ENCODE measurements around the gene PIGS.
"Not testable (repeated sequence)": the region's sequence is repeated elsewhere in the genome, so short reads cannot be mapped to it uniquely, and the experiment has no call there.

PIGS gene

DNA sequence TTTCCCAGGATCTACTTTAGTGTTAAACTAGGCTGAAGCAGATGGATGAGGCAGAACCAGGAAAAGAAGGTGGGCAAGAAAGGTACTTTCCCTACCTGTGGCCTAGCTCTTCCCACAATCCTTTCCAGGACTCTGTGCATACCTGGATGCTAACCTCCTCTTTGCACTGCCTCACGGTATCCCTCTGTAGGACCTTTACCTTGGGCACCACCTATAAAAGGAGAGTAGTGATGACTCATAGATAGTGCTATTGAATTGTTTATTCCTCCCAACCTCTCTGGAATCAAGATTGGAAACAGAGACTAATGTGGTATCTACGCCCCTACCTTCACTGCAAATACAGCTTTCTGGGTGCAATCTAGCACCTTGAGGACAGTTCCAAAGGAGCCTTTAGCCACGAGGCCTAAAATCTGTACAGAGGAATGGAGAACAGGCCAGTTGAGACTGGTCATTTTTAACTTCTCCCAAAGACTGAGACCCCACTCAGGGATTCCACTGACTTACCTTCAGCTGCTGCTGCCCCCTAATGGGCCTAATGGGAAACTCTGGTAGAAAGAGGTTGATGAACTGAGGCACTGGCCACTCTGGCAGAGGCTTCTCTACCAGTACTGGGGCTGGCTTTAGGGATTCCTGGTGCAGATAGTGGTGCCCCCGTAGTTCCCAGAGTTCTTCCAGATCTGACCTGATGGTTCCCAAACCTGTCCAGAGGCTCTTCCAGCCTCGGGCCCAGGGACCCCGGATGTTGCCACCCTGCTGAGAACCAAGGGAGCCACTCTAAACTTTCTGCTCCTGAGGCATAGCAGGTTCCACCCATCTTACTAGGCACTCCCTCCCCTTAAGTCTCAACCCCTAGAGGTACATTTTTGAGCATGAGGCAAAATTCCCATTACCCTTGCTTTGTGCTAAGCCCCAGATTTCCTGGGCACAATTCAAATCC, 41.9 kb upstream of the PIGS start:
- no peaks in the 10 kb centered on the region for H3K9me3 ChIP-seq (ENCODE audit: control extremely low read depth in 1 of 5, control insufficient read depth in 4 of 5, insufficient read depth in 2 of 5, low read depth in 1 of 5, low read length in 4 of 5)
- H3K4me1 ChIP-seq (ENCODE audit: control extremely low read depth in 1 of 4, control insufficient read depth in 4 of 4, insufficient read depth in 4 of 4, low read length in 3 of 4), result peaks cover 11 to 30% (median 26%) of the 10 kb centered on the region in 4 experiments
- WGBS (ENCODE audit: insufficient coverage), result 93% methylated on average over 3 of the region's 6 CpGs
- DNase-seq, result peak; percentile 15 to 48 (median 31)
- POLR2A ChIA-PET, result interaction anchor here (1.0 kb wide), 1 partner anchor 14 kb away, joined by 4 read pairs; no protein-coding TSS in a partner anchor
- peaks cover 24 to 84% (median 50%) of the 10 kb centered on the region in 4 experiments for H3K36me3 ChIP-seq (ENCODE audit: control insufficient read depth in 4 of 4, insufficient read depth in 4 of 4, low read length in 3 of 4)
- H3K27me3 ChIP-seq (replicated peaks in 2 of 5; ENCODE audit: control insufficient read depth in 4 of 5, insufficient read depth in 5 of 5, low read length in 4 of 5), result no peaks in the 10 kb centered on the region
- H3K27ac ChIP-seq (ENCODE audit: insufficient read depth in 1 of 2, low read depth in 1 of 2, low read length in 2 of 2, poor library complexity in 1 of 2, severe bottlenecking in 2 of 2), result no peak overlapping the region
- H3K4me3 ChIP-seq (ENCODE audit: control insufficient read depth in 1 of 7, extremely low read depth in 1 of 7, insufficient read depth in 4 of 7, low read depth in 2 of 7, low read length in 6 of 7), result peak overlapping the region in 1 of 7 experiments; percentile 31
- CTCF ChIA-PET, result interaction anchor here (1.0 to 4.1 kb wide), 13 partner anchors 8 to 117 kb away, joined by 3 to 32 read pairs (median 5); no protein-coding TSS in a partner anchor

DNA sequence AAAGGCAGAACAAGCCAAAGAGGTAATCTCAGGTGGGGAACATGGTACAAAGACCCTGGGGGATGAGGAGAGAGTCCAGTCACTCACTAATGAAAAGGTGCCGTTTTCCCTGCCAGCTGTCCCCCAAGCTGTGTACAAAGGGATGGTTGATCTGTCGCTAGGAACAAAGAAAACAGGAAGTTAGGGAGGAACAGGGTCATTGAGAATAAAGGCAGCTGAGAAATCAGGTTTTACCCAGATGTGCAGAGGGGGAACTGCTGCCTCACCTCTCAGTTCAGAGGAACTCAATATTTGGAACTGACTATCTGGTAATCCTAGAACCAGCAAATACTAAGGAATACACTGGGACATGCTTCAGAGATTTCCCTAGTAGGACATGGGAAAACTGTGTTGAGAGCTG, 41.2 kb upstream of the PIGS start:
- no peak overlapping the region for H3K27ac ChIP-seq (ENCODE audit: insufficient read depth in 1 of 2, low read depth in 1 of 2, low read length in 2 of 2, poor library complexity in 1 of 2, severe bottlenecking in 2 of 2)
- CTCF ChIA-PET, result interaction anchor here (1.0 to 4.1 kb wide), 12 partner anchors 9 to 117 kb away, joined by 3 to 32 read pairs (median 5); no protein-coding TSS in a partner anchor
- 17% methylated on average over 1 of the region's 2 CpGs for WGBS (ENCODE audit: insufficient coverage)
- POLR2A ChIA-PET, result interaction anchor here (1.0 kb wide), 1 partner anchor 13 kb away, joined by 4 read pairs; no protein-coding TSS in a partner anchor
- no peaks in the 10 kb centered on the region for H3K9me3 ChIP-seq (ENCODE audit: control extremely low read depth in 1 of 5, control insufficient read depth in 4 of 5, insufficient read depth in 2 of 5, low read depth in 1 of 5, low read length in 4 of 5)
- H3K36me3 ChIP-seq (ENCODE audit: control insufficient read depth in 4 of 4, insufficient read depth in 4 of 4, low read length in 3 of 4), result peaks cover 23 to 88% (median 48%) of the 10 kb centered on the region in 4 experiments
- H3K27me3 ChIP-seq (replicated peaks in 2 of 5; ENCODE audit: control insufficient read depth in 4 of 5, insufficient read depth in 5 of 5, low read length in 4 of 5), result no peaks in the 10 kb centered on the region
- H3K4me1 ChIP-seq (ENCODE audit: control extremely low read depth in 1 of 4, control insufficient read depth in 4 of 4, insufficient read depth in 4 of 4, low read length in 3 of 4), result peaks cover 11 to 30% (median 26%) of the 10 kb centered on the region in 4 experiments
- DNase-seq, result peak in 2 of 3 donors; percentile 31 to 34
- no peak overlapping the region for H3K4me3 ChIP-seq (ENCODE audit: control insufficient read depth in 1 of 7, extremely low read depth in 1 of 7, insufficient read depth in 4 of 7, low read depth in 2 of 7, low read length in 6 of 7)

DNA sequence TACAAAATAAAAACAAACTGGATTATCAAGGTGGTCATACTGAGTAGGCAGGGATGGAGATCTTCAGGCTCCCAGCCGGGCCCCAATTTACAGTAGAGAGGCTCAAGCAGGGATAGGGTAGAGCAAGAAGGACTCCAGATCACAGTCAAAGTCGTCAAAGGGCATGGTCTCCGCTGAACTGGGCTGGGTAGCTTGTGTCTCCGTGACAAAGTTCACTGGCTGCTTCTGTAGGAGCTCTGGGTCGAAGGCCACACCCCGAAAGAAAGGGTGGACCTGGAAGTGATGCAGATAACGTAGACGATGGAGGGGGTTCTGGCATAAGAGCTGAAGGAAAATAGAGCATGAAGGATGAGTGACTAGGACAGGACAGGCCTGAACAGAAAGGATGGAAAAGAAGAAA, 39.1 kb upstream of the PIGS start:
- Histone ChIP-seq H3K27ac (ENCODE audit: insufficient read depth in 1 of 2, low read depth in 1 of 2, low read length in 2 of 2, poor library complexity in 1 of 2, severe bottlenecking in 2 of 2) (no peak overlapping the region), H3K4me3 (ENCODE audit: control insufficient read depth in 1 of 7, extremely low read depth in 1 of 7, insufficient read depth in 4 of 7, low read depth in 2 of 7, low read length in 6 of 7) (no peak overlapping the region), H3K4me1 (ENCODE audit: control extremely low read depth in 1 of 4, control insufficient read depth in 4 of 4, insufficient read depth in 4 of 4, low read length in 3 of 4) (peaks cover 11 to 30% (median 26%) of the 10 kb centered on the region in 4 experiments), H3K27me3 (replicated peaks in 2 of 5; ENCODE audit: control insufficient read depth in 4 of 5, insufficient read depth in 5 of 5, low read length in 4 of 5) (no peaks in the 10 kb centered on the region), H3K36me3 (ENCODE audit: control insufficient read depth in 4 of 4, insufficient read depth in 4 of 4, low read length in 3 of 4) (peaks cover 10 to 76% (median 30%) of the 10 kb centered on the region in 4 experiments), H3K9me3 (ENCODE audit: control extremely low read depth in 1 of 5, control insufficient read depth in 4 of 5, insufficient read depth in 2 of 5, low read depth in 1 of 5, low read length in 4 of 5) (no peaks in the 10 kb centered on the region)
- ChIA-PET CTCF (interaction anchor here (0.9 to 4.1 kb wide), 5 partner anchors 9 to 34 kb away, joined by 3 to 32 read pairs (median 3); no protein-coding TSS in a partner anchor), POLR2A (no interaction called here)
- DNase-seq, result no peak
- WGBS (ENCODE audit: insufficient coverage), result 97% methylated on average over 8 of the region's 8 CpGs

GRCh38 chr17:28604031-28604430, 32.7 kb upstream of the PIGS start:
- H3K27me3 ChIP-seq (replicated peaks in 2 of 5; ENCODE audit: control insufficient read depth in 4 of 5, insufficient read depth in 5 of 5, low read length in 4 of 5); H3K4me3 ChIP-seq (ENCODE audit: control insufficient read depth in 1 of 7, extremely low read depth in 1 of 7, insufficient read depth in 4 of 7, low read depth in 2 of 7, low read length in 6 of 7); POLR2A ChIA-PET; CTCF ChIA-PET; H3K9me3 ChIP-seq (ENCODE audit: control extremely low read depth in 1 of 5, control insufficient read depth in 4 of 5, insufficient read depth in 2 of 5, low read depth in 1 of 5, low read length in 4 of 5); DNase-seq; H3K27ac ChIP-seq (ENCODE audit: insufficient read depth in 1 of 2, low read depth in 1 of 2, low read length in 2 of 2, poor library complexity in 1 of 2, severe bottlenecking in 2 of 2): not testable (repeated sequence)
- peaks cover 0 to 26% (median 2%) of the 10 kb centered on the region in 4 experiments for H3K36me3 ChIP-seq (ENCODE audit: control insufficient read depth in 4 of 4, insufficient read depth in 4 of 4, low read length in 3 of 4)
- WGBS (ENCODE audit: insufficient coverage), result 97% methylated on average over 6 of the region's 31 CpGs
- H3K4me1 ChIP-seq (ENCODE audit: control extremely low read depth in 1 of 4, control insufficient read depth in 4 of 4, insufficient read depth in 4 of 4, low read length in 3 of 4), result peaks cover 7 to 14% (median 9%) of the 10 kb centered on the region in 4 experiments

GRCh38 chr17:28599311-28600184, 28.2 kb upstream of the PIGS start:
- CTCF ChIA-PET, result interaction anchor here (0.6 to 4.0 kb wide), 4 partner anchors 12 to 25 kb away, joined by 3 to 32 read pairs (median 5); partner anchors contain the start of gene ALDOC
- peak overlapping the region; percentile 57 to 95 (median 89) for H3K4me3 ChIP-seq (ENCODE audit: control insufficient read depth in 1 of 7, extremely low read depth in 1 of 7, insufficient read depth in 4 of 7, low read depth in 2 of 7, low read length in 6 of 7)
- peaks cover 0 to 7% (median 1%) of the 10 kb centered on the region in 4 experiments for H3K36me3 ChIP-seq (ENCODE audit: control insufficient read depth in 4 of 4, insufficient read depth in 4 of 4, low read length in 3 of 4)
- no peaks in the 10 kb centered on the region for H3K9me3 ChIP-seq (ENCODE audit: control extremely low read depth in 1 of 5, control insufficient read depth in 4 of 5, insufficient read depth in 2 of 5, low read depth in 1 of 5, low read length in 4 of 5)
- H3K27ac ChIP-seq (ENCODE audit: insufficient read depth in 1 of 2, low read depth in 1 of 2, low read length in 2 of 2, poor library complexity in 1 of 2, severe bottlenecking in 2 of 2), result peak overlapping the region; percentile 80 to 93
- POLR2A ChIA-PET, result interaction anchor here (1.0 to 1.3 kb wide), 4 partner anchors 9 to 23 kb away, joined by 3 to 4 read pairs (median 4); partner anchors contain the start of gene ALDOC
- peaks cover 11 to 27% (median 22%) of the 10 kb centered on the region in 4 experiments for H3K4me1 ChIP-seq (ENCODE audit: control extremely low read depth in 1 of 4, control insufficient read depth in 4 of 4, insufficient read depth in 4 of 4, low read length in 3 of 4)
- WGBS (ENCODE audit: insufficient coverage), result 9% methylated on average over 37 of the region's 40 CpGs
- DNase-seq, result peak; percentile 63 to 86 (median 85)
- H3K27me3 ChIP-seq (replicated peaks in 2 of 5; ENCODE audit: control insufficient read depth in 4 of 5, insufficient read depth in 5 of 5, low read length in 4 of 5), result no peaks in the 10 kb centered on the region

GRCh38 chr17:28598799-28599310, 27.5 kb upstream of the PIGS start, which contains the start of gene SPAG5:
Gene SPAG5 (minus strand): TSS chr17:28599025. CDS start chr17:28598946, 79 bp downstream.
- peak within 1 kb of the TSS; percentile 80 to 93 for H3K27ac ChIP-seq (ENCODE audit: insufficient read depth in 1 of 2, low read depth in 1 of 2, low read length in 2 of 2, poor library complexity in 1 of 2, severe bottlenecking in 2 of 2)
- POLR2A ChIA-PET, result interaction anchor here (1.0 to 1.1 kb wide), 3 partner anchors 8 to 14 kb away, joined by 3 to 4 read pairs (median 3); no protein-coding TSS in a partner anchor
- H3K4me1 ChIP-seq (ENCODE audit: control extremely low read depth in 1 of 4, control insufficient read depth in 4 of 4, insufficient read depth in 4 of 4, low read length in 3 of 4), result peaks cover 11 to 27% (median 22%) of the 10 kb centered on the region in 4 experiments
- under 1% methylated on average over 35 of the region's 44 CpGs for WGBS (ENCODE audit: insufficient coverage)
- H3K9me3 ChIP-seq (ENCODE audit: control extremely low read depth in 1 of 5, control insufficient read depth in 4 of 5, insufficient read depth in 2 of 5, low read depth in 1 of 5, low read length in 4 of 5), result no peaks in the 10 kb centered on the region
- CTCF ChIA-PET, result interaction anchor here (0.7 to 4.0 kb wide), 4 partner anchors 13 to 24 kb away, joined by 3 to 32 read pairs (median 8); partner anchors contain the start of gene ALDOC
- H3K36me3 ChIP-seq (ENCODE audit: control insufficient read depth in 4 of 4, insufficient read depth in 4 of 4, low read length in 3 of 4), result peaks cover 0 to 7% (median 1%) of the 10 kb centered on the region in 4 experiments
- H3K27me3 ChIP-seq (replicated peaks in 2 of 5; ENCODE audit: control insufficient read depth in 4 of 5, insufficient read depth in 5 of 5, low read length in 4 of 5), result no peaks in the 10 kb centered on the region
- DNase-seq, result peak; percentile 91 to 96 (median 96)
- peak within 1 kb of the TSS; percentile 57 to 95 (median 89) for H3K4me3 ChIP-seq (ENCODE audit: control insufficient read depth in 1 of 7, extremely low read depth in 1 of 7, insufficient read depth in 4 of 7, low read depth in 2 of 7, low read length in 6 of 7)

All from common myeloid progenitor, CD34-positive (primary cell).